Measurements from ENCODE around the gene DCHS2.

The DCHS2 gene

DNA sequence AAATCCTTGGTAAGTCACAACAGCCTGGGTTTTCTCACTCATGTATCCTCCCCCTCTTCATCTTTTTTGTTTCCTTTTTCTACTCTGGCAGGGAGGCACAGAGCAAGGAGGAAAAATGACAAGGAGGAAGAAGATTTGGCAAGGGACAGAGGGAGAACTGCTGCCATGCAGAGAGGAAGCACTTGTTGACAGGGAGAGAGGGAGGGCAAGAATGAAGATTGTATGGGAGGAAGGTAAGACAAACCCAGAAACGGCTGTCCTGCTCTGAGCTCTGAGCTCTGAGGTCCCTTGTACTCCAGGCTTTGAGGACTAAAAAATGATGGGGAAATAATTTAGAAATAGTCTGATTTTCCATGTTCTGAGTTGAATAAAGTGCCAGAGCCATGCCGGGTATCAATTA lies 123.9 kb downstream of the DCHS2 start:
- no peak for DNase-seq

DNA sequence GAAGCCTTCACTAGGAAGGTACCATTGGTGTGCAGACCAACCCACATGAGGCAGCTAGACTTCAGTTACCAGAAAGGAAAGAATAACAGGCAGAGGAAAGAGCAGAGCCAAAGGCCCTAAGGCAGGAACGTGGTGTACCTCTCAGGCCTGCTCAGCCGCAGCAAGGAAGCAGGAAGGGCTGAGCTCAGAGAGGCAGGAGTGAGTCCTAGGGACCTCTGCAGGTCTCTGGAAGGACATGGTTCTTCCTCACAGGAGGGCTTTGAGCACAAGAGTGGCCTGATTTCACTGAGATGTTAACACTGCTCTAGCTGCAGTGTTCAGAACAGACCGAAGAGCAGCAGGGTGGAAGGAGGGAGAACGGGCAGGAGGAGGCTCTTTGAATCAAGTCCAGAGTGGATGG lies 124.6 kb downstream of the DCHS2 start:
- DNase-seq = no peak

DNA sequence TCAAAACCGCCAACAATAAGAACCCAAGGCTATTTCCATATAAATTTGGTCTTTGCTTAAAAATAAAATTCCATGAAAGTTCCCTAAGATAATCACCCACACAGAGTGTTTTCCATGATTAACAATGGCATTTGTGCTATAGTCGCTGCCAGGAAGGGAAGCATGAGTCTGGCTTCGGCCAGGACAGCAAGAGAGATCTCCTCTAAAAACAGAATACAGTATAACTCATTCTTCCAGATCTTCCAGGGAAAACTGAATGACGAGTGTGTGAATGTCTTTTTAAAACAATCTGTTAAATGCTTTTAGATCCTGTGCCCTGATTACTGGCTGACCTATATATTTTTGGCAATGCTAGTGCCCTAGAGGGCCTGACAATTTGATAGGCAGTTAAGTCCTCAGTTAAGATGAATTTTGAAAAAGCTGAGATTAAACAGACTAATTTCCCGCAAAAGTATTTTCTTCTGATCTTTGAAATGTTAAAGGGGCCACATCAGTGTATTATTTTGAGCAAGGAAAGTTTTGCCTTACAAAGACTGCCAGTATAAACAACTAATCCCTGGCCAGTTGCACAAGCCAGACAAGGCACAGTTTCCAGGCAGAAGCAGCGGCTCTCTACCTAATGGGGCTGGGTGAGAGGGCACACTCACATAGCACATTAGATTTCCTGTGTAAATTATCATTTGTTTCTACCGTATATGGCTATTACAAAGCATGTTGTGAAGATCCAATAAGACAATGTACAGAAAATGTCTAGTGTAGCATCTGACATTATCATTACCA lies 127.3 kb downstream of the DCHS2 start:
- DNase-seq = no peak

DNA sequence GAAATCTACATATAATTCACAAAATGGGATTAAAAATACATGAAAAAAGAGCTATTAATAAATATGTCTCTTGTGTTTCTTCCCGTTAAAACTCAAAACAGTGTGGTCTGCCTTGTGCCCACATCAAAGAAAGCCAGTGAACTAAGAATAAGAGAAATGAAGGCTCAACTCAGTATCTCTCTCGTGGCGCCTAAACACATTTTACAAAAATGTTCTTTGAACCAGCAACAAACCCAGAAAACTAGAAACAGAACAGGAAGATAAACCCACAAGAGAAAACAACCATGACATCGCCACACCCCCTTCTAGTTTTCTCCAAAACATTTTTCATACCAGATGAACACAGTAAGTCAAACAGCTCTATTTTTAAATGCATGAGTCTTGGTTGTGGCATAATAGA lies 130.1 kb downstream of the DCHS2 start:
- no peak for DNase-seq

DNA sequence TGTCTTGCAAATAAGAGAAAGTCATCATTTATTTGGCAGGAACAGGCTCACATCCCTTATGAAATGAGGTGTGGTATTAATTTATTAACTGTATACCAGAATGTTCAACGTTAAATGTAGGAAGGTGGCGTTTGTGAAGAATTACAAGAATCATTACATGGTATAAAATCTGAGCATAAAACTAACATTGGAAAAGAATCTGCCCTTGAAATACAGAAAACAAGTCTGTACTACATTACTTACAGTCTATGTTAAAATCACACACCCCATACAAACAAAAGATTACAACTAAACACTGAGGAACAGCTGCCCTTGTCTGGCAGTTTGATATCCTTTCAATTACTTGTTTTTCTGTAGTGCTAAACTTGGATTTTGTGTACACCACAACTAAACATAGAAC lies 131.1 kb downstream of the DCHS2 start:
- DNase-seq = no peak

DNA sequence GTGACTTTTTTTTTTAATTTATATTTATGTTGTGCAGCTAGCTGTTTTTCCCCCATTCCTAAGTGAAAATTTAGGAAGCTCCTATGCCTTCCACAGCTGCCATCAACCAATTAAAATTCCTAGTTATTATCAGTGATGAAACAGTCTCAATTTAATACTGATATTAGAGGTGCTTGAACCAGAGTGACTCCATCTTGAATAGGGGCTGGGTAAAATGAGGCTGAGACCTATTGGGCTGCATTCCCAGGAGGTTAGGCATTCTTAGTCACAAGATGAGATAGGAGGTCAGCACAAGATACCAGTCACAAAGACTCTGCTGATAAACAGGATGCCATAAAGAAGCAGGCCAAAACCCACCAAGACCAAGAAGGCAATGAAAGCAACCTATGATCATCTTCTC lies 136.7 kb downstream of the DCHS2 start:
- DNase-seq = no peak

DNA sequence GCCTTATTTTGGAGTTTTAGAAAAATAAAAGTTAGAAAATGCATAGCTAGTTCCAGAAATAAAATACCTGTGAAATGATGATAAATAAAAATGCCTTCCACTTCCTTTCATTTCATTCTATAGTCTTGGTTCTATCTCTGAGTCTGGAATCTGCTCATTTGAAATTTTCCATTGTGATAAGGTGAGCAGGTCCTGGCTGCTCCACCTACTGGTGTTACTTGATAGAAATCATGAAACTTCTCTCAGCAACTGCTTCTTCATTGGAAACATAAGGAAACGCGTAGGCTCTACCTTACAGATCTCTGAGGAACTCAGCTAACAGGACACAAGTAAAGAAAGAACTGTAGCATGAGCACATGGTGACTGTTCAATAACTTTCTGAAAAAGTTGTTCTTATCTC lies 141.8 kb downstream of the DCHS2 start:
- DNase-seq = no peak

DNA sequence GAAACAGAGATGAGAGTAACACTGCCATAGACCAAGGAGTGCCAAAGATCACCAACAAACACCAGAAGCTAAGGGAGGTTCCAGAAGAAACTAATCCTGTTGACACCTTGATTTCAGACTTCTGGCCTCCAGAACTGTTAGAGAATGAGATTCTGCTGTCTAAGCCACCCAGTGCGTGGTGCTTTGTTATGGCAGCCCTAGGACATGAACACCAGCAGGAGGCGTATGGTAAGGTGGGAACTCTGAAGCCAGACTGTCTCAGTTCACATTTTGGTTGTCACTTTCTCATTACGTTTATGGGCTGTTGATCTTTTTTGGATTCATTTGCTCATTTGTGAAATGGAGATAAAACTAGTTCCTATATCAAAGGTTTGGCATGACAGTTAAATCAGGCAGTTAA lies 142.9 kb downstream of the DCHS2 start:
- no peak for DNase-seq

DNA sequence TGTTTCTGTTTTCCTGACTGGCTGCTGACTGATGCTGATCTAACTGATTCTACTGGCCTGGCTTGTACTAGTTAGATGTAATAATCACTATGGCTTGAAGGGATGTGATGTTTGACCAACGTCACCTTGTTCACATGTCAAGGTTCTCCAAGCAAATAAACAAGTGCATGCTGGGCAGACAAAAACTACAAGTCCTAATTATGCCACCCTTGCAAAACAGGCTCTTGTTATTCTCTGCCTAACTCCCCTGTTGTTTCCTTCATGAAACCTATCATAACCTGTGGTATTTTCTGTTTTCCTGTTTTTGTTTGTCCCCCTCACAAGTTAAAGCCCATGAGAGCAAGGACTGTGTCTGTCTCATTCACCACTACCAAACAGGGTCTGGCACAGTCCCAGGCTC lies 146.2 kb downstream of the DCHS2 start:
- DNase-seq = no peak

DNA sequence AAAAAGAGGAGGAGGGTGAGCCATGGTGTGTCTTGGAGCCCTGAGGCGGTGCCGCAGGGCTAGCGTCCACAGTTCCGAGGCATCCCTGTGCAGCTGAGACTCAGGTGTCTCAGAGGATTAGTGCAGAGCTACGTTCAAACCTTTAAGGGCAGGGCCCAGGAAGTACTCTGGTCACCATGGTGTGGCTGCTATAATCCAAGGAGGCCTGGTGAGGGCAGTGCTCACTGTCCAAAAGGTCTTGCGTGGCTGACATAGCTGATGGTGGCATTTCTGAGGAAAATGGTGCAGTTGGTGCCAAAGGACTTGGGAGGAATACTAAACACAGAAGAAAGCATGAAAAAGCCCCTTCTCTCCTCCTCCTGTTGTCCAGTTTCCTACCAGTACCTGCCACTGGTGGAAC lies 146.9 kb downstream of the DCHS2 start:
- no peak for DNase-seq

DNA sequence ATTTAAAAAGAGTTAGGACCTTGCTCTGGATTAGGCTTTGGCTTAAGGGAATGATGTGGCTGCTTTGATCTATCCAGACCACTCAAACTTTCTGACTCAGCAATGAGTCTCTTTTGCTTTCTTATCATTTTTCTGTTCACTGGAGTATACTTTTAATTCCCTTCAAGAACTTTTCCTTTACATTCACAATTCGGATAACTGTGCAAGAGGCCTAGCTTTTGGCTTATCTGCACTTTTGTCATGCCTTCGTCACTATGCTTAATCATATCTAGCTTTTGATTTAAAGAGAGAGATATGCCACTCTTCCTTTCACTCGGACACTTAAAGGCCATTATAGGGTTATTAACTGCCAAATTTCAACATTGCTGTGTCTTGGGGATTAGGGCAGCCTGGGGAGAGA lies 147.9 kb downstream of the DCHS2 start:
- DNase-seq = no peak

DNA sequence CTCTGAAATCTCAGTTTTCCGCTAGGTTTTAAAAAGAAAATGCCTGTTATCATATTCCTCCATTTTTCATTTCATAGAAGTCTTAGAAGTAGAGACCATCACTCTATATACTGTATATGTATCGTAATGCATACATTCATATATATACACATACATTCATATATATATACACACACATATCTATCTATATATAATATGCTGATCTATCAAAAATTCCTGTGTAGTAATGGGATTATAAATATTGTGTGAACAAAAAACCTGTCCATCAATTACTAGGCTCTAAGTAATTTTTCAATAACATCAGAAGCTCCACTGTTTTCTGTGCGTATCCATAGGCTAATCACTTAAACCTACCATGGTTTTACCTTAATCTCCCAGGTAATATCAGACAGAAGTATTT lies 150.2 kb downstream of the DCHS2 start:
- DNase-seq = no peak

DNA sequence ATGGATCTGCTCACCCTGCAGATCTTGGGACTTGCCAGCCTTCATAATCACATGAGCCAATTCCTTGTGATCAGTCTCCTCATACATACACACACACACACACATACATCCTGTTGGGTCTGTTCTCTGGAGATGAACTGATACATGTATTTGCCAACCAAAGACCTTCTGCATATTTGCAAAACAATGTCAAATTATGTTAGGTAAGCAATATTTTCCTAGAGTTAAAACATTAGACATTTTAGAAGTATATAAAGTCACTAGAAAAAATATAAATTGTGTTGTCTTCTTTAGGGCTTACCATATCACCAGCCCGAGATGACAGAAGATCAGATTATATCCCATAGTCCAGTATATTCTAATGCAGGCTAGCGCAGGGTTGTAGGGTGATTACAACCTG lies 156.0 kb downstream of the DCHS2 start:
- no peak for DNase-seq

DNA sequence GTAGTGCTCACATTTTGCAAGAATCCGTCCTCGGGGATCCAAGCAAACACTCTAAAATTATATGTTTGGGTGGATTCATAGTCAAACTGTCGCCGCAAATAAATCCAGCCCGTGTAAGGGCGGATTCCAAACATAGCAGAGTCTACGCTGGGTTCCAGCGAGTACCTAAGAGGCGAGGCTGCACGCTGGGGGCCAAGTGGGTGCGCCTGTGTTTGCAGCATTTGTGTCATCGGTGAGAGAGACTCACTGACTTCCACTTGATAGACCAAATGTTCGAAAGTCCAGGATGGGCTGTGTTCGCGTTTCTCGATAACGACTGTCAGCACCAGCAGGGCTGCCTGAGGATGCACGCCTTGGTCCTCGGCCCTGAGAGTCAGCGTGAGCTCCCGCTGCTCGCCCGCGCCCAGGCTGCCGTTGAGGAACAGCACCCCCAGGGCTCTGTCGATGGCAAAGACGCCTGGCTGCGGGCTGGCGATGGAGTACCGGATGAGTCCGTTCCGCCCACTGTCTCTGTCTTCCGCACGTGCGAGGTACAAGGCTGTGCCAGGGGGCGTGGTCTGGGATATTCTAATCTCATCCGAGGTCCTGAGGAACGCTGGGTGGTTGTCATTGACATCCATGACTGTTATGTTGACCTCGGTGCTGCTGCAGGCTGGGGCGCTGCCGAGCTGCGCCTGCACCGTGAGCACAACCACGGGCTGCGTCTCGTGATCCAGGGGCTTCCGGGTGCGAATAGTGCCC lies 158.7 kb downstream of the DCHS2 start:
- no peak for DNase-seq

DNA sequence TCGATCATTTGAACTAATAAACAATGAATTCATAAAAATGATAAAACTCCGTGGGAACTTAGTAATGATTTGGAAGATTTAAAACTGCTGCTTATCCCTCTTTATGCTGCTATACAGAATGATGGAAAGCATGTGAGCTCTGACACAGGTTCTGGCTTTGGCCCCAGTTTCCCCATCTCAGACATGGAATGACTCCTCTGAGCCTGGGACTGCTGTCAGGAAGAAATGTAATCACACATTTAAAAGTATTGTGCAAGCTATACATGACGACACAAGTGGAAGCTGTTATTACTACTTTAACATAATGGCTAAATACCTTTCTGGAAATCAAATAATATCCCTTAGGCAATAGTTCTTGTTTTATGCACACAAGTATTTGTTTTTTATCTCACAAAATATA lies 161.7 kb downstream of the DCHS2 start:
- no peak for DNase-seq

DNA sequence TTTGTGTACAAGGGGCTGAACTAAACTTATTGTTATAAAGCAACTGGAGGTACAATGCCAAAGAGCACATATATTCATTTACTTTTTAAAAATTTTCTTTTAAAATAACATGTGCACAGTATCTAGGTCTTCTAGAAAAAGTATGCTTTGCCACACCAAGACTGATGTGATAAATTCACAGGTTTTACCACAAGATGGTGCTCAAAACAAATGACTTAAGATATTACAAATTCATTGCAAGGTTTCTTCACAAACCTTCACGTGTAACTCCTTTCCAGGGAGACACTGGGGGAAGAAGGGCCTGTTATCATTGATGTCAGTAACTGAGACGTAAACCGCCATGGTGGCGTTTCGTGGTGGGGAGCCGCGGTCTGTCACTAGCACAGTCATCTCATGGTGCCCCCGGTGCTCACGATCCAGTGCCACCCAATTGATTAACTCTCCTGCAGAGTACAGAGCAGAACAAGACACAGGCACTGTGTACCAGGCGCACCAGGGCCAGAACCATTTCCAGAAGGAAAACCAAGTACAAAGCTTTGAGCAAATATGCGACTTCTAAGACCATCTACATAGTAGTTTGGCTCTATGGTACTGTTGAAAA lies 162.2 kb downstream of the DCHS2 start:
- DNase-seq = peak; percentile 3

DNA sequence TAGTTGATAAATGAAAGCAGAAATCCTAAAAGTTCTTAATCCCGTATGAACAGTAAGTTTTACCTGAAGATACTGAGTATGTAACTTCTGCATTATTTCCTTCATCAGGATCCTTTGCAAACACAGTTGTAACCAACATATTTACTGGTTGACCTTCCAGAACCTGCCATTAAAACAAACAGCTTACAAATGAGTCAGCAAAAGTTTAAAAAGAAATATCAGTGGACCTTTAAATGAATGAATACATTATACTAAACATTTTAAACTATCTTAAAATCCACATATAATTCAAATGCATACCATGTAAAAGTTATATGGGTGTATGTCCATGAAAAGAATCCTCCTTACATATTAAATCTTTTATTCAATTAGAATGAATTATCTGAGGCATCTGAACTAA lies 163.6 kb downstream of the DCHS2 start:
- no peak for DNase-seq

DNA sequence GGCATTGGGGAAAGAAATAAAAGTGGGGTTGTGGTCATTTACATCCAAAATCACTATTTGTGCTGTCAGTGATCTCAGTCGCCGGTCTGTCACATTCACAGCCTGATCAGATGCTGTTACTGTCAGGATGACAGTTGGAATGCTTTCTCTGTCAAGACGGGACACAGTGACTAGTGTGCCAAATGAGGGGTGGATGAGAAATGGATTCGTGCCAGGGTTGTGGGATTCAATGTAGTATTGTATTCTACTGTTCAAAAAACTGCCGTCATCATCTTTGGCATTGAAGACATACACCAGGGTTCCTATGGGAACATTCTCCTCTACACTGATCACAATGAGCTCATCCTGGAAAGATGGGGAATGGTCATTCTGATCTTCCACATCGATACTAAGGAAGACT lies 171.1 kb downstream of the DCHS2 start:
- DNase-seq = no peak

DNA sequence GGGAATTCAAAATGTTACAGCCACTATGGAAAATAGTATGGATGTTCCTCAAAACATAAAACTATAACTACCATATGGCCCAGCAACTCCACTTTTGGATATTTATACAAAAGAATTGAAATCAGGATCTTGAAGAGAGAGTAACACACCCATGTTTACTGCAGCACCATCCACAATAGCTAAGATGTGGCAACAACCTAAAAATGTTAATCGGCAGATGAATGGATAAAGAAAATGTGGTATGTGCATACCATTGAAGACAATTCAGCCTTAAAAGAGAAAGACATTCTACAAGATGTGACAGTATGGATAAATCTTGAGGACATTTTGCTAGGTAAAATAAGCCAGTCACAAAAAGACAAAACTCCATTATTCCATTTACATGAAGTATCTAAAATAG lies 171.9 kb downstream of the DCHS2 start:
- DNase-seq = no peak

DNA sequence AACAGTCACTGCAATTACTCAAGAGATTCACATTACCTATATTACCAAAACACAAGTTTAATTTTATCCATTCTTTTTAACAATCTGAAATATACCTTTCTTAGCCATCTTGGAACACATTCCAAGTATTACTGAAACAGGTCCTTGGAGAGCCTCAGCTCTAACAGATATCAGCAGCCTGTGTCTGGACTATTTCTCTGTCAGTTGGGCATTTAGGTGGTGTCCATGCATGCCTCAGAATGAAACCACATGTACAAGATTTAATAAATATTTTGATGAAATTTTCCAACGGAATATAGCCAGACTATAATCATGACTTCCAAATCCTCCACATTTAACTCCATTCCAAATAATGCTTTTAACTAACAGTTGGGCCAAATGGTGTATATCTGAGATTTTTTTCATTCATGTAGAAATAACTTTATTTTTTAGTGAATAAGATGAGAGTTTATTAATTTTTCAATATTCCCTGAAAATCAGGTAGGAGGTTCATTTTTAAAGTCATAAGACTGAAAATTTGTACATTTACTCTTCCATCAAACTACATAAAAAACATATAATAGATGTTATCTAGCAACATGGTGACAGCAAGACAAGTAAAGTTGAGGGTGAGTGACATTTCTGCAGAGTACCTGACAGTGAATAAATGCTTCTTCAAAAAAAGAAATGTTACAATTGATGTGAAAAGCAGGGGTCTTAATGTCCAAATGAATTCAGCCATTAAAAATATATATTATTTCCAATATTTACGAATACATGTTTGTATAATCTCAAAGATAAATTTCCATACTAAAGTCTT lies 174.2 kb downstream of the DCHS2 start:
- DNase-seq = no peak

DNA sequence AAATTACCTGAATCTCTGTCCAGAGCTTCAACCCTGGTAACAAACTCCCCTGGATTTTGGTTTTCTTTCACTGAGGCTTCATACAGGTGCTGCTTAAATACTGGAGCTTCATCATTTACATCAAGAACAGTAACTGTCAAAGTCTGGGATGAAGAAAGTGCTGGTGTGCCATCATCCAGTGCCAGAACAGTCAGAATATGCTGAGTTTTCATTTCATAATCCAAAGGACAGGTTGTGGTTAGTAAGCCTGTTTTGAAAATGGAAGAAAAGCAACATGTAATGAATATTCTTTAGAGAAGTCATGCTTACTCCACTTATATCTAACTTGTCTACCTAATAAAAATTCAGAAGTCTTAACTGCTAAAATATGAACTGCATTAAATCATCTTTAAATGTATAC lies 175.9 kb downstream of the DCHS2 start:
- no peak for DNase-seq

DNA sequence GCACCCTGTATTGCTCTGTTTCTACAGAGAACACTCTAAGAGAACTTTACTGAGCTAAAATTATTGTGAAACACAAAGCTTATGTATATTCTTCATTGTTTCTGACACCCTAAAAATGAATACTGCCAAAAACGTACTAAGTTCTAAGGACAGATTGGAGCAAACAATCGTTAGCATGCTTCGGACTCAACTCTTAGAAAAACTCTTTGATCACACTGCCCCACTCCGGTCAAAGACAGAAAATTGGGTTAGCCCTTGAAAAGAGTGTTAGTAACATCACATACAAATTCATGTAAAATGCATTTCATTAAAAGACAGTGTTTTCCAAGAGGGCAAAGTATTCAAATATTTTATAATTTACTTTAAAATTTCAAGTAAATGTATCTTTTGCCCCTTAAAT lies 177.4 kb downstream of the DCHS2 start:
- DNase-seq = peak; percentile 4

DNA sequence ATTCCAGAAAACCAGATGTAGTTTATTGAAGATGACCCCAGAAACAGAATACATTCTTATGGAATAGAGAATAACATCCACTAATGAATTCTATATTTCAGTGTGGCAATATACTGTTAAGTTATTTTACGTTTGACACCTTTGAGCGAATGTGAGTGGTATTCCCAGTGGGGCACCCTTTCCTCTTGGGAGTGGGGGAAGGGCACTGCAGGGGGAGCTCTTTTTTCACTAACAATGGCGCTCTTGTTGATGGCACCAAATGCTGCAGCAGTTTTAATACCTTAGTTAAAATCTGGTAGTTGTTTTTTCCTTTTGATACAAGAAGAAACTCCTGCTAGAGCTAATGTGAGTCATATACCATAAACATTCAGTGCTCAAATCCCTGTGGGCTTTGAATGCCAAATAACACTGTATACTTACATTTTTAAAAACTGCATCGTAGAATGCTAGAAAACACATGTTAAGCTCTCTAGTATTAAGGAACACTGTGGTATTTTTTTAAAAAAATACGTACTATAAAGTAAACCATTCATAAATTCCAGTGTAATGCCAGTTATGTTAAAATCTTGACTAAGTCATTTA lies 178.5 kb downstream of the DCHS2 start:
- no peak for DNase-seq
